ENCODE results near the gene TLL2.

The TLL2 gene

GRCh38 chr10:96346295-96346694 is 167.4 kb downstream of the TLL2 start:
- DNase-seq = no peak

- DNase-seq = no peak
These were observed 168.5 kb downstream of the TLL2 start for GRCh38 chr10:96345222-96345621.

GRCh38 chr10:96344178-96344577 is 169.5 kb downstream of the TLL2 start:
- DNase-seq = no peak

- no peak for DNase-seq
These were observed 171.3 kb downstream of the TLL2 start for GRCh38 chr10:96342402-96342801.

- peak; percentile 62 for DNase-seq
These were observed 172.2 kb downstream of the TLL2 start for GRCh38 chr10:96341219-96342182.

GRCh38 chr10:96339956-96340904 is 173.5 kb downstream of the TLL2 start:
- peak; percentile 71 for DNase-seq

- no peak for DNase-seq
These were observed 174.3 kb downstream of the TLL2 start for GRCh38 chr10:96339383-96339782.

GRCh38 chr10:96338279-96338925 is 175.3 kb downstream of the TLL2 start:
- no peak for DNase-seq

GRCh38 chr10:96337106-96337505 is 176.6 kb downstream of the TLL2 start:
- DNase-seq = no peak

GRCh38 chr10:96334616-96335526 is 178.9 kb downstream of the TLL2 start:
- DNase-seq = peak; percentile 18

- DNase-seq = no peak
These were observed 180.6 kb downstream of the TLL2 start for GRCh38 chr10:96333101-96333500.

- no peak for DNase-seq
These were observed 186.3 kb downstream of the TLL2 start for GRCh38 chr10:96327462-96327861.

GRCh38 chr10:96325719-96326373 is 187.9 kb downstream of the TLL2 start:
- DNase-seq = peak; percentile 55

GRCh38 chr10:96324447-96324846 is 189.3 kb downstream of the TLL2 start:
- no peak for DNase-seq

- DNase-seq = no peak
These were observed 191.5 kb downstream of the TLL2 start for GRCh38 chr10:96322275-96322674.

GRCh38 chr10:96321822-96322221 is 191.9 kb downstream of the TLL2 start:
- DNase-seq = no peak

- no peak for DNase-seq
These were observed 193.8 kb downstream of the TLL2 start for GRCh38 chr10:96319754-96320474.

- DNase-seq = no peak
These were observed 196.5 kb downstream of the TLL2 start for GRCh38 chr10:96317067-96317833.

All from activated CD4-positive, alpha-beta T cell treated with anti-CD3 and anti-CD28 coated beads, Interleukin-10, Interleukin-2, amounts not matched to agents 100 ng/mL and 50 ng/mL, durations not matched to agents 16 hours and 8 hours (primary cell).